Measurements from ENCODE around the gene DCTD. TPM values are rescaled to one million over a fixed set of nuclear protein-coding genes. Genes with fewer than 3 reads are reported as not detected.

The DCTD gene
- total and polyA plus RNA-seq, 2 experiments from 2014 or later: 39.3 to 40.3 TPM

DNA sequence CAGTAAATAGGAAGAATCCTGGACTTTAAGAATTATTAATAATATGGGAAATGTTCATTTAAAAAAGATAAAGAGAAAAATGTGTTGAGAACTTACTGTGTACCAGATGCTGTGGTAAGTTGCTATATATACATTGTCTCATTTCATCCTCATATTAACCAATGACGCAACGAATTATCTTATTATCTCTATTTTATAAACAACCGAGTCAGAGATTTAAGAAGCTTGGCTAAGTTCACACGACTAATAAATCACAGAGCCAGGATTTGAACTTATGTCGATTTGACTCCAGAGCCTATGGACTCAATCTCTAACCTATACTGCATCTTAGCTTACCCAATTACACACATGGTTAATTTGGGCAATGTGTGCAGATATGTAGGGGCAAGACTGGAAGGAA is 15.5 kb upstream of the DCTD start:
- no peak overlapping the region for H2AFZ ChIP-seq
- no peaks in the 10 kb centered on the region for H3K27me3 ChIP-seq (ENCODE audit: insufficient read depth)
- H3K36me3 Mint-ChIP-seq (ENCODE audit: low read depth): no peaks in the 10 kb centered on the region
- no peak overlapping the region for H3K4me2 ChIP-seq
- H3K9me2 ChIP-seq (ENCODE audit: insufficient read depth): no peaks in the 10 kb centered on the region
- peaks cover 10% of the 10 kb centered on the region for H3K27me3 Mint-ChIP-seq (ENCODE audit: insufficient read depth, low read depth, poor library complexity)
- H3F3A ChIP-seq (replicated peaks; ENCODE audit: low read depth): no peaks in the 10 kb centered on the region
- H3K4me3 Mint-ChIP-seq: no peak overlapping the region
- no peaks in the 10 kb centered on the region for H3K36me3 ChIP-seq (ENCODE audit: insufficient read depth)
- no peaks in the 10 kb centered on the region for H3K79me2 ChIP-seq (replicated peaks; ENCODE audit: insufficient read depth)
- ATAC-seq (no peak), DNase-seq (ENCODE audit: low spot score) (no peak)
- TF ChIP-seq, protein P1, sequence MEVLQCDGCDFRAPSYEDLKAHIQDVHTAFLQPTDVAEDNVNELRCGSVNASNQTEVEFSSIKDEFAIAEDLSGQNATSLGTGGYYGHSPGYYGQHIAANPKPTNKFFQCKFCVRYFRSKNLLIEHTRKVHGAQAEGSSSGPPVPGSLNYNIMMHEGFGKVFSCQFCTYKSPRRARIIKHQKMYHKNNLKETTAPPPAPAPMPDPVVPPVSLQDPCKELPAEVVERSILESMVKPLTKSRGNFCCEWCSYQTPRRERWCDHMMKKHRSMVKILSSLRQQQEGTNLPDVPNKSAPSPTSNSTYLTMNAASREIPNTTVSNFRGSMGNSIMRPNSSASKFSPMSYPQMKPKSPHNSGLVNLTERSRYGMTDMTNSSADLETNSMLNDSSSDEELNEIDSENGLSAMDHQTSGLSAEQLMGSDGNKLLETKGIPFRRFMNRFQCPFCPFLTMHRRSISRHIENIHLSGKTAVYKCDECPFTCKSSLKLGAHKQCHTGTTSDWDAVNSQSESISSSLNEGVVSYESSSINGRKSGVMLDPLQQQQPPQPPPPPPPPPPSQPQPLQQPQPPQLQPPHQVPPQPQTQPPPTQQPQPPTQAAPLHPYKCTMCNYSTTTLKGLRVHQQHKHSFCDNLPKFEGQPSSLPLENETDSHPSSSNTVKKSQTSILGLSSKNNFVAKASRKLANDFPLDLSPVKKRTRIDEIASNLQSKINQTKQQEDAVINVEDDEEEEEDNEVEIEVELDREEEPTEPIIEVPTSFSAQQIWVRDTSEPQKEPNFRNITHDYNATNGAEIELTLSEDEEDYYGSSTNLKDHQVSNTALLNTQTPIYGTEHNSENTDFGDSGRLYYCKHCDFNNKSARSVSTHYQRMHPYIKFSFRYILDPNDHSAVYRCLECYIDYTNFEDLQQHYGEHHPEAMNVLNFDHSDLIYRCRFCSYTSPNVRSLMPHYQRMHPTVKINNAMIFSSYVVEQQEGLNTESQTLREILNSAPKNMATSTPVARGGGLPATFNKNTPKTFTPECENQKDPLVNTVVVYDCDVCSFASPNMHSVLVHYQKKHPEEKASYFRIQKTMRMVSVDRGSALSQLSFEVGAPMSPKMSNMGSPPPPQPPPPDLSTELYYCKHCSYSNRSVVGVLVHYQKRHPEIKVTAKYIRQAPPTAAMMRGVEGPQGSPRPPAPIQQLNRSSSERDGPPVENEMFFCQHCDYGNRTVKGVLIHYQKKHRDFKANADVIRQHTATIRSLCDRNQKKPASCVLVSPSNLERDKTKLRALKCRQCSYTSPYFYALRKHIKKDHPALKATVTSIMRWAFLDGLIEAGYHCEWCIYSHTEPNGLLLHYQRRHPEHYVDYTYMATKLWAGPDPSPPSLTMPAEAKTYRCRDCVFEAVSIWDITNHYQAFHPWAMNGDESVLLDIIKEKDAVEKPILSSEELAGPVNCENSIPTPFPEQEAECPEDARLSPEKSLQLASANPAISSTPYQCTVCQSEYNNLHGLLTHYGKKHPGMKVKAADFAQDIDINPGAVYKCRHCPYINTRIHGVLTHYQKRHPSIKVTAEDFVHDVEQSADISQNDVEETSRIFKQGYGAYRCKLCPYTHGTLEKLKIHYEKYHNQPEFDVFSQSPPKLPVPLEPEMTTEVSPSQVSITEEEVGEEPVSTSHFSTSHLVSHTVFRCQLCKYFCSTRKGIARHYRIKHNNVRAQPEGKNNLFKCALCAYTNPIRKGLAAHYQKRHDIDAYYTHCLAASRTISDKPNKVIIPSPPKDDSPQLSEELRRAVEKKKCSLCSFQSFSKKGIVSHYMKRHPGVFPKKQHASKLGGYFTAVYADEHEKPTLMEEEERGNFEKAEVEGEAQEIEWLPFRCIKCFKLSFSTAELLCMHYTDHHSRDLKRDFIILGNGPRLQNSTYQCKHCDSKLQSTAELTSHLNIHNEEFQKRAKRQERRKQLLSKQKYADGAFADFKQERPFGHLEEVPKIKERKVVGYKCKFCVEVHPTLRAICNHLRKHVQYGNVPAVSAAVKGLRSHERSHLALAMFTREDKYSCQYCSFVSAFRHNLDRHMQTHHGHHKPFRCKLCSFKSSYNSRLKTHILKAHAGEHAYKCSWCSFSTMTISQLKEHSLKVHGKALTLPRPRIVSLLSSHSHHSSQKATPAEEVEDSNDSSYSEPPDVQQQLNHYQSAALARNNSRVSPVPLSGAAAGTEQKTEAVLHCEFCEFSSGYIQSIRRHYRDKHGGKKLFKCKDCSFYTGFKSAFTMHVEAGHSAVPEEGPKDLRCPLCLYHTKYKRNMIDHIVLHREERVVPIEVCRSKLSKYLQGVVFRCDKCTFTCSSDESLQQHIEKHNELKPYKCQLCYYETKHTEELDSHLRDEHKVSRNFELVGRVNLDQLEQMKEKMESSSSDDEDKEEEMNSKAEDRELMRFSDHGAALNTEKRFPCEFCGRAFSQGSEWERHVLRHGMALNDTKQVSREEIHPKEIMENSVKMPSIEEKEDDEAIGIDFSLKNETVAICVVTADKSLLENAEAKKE (CRISPR knock-in tag; IDR thresholded peaks at IDR 0.05): no peak
- TF ChIP-seq POLR2AphosphoS5 (IDR thresholded peaks at IDR 0.05; ENCODE audit: low read depth) (no peak), STAT1 (IDR thresholded peaks at IDR 0.05; ENCODE audit: unreplicated experiment) (no peak), CREB1 (CRISPR knock-in tag; IDR thresholded peaks at IDR 0.05; ENCODE audit: low read depth) (no peak)
- TF ChIP-seq, protein P2, sequence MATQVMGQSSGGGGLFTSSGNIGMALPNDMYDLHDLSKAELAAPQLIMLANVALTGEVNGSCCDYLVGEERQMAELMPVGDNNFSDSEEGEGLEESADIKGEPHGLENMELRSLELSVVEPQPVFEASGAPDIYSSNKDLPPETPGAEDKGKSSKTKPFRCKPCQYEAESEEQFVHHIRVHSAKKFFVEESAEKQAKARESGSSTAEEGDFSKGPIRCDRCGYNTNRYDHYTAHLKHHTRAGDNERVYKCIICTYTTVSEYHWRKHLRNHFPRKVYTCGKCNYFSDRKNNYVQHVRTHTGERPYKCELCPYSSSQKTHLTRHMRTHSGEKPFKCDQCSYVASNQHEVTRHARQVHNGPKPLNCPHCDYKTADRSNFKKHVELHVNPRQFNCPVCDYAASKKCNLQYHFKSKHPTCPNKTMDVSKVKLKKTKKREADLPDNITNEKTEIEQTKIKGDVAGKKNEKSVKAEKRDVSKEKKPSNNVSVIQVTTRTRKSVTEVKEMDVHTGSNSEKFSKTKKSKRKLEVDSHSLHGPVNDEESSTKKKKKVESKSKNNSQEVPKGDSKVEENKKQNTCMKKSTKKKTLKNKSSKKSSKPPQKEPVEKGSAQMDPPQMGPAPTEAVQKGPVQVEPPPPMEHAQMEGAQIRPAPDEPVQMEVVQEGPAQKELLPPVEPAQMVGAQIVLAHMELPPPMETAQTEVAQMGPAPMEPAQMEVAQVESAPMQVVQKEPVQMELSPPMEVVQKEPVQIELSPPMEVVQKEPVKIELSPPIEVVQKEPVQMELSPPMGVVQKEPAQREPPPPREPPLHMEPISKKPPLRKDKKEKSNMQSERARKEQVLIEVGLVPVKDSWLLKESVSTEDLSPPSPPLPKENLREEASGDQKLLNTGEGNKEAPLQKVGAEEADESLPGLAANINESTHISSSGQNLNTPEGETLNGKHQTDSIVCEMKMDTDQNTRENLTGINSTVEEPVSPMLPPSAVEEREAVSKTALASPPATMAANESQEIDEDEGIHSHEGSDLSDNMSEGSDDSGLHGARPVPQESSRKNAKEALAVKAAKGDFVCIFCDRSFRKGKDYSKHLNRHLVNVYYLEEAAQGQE (IDR thresholded peaks at IDR 0.05; ENCODE audit: unreplicated experiment): no peak
- H3K4me1 ChIP-seq (ENCODE audit: insufficient read depth): peaks cover 5% of the 10 kb centered on the region; the same call in 1 of the 2 replicates
- peaks cover 7% of the 10 kb centered on the region; the same call in 2 of the 3 replicates for H3K4me1 Mint-ChIP-seq
- H3K9me3 Mint-ChIP-seq: no peaks in the 10 kb centered on the region; the same call in 2 of the 3 replicates
- no peak overlapping the region for H3K4me3 ChIP-seq
- no peaks in the 10 kb centered on the region for H4K20me1 ChIP-seq (replicated peaks; ENCODE audit: insufficient read depth)
- H3K27ac ChIP-seq (ENCODE audit: low read depth): no peak overlapping the region
- no peak overlapping the region for H3K27ac Mint-ChIP-seq
